Naive thymus-derived CD4-positive, alpha-beta T cell (primary cell): Measurements from ENCODE around the gene MRGPRD. TPM values are rescaled to one million over a fixed set of nuclear protein-coding genes. Genes with fewer than 3 reads are reported as not detected.
A peak's percentile ranks its signal among the peaks of the same experiment; 100 is the strongest.

ENCODE experiments used
- ATAC-seq: fragments of 150-1000 bp; cut with Tn5 transposase; 2 replicates; pipeline ENCODE4 v1.10.0; 2021; ENCODE audit warnings: mild to moderate bottlenecking, moderate library complexity
- CTCF ChIA-PET: fragments of 350-600 bp; sonication (Branson Sonifier 250); formaldehyde crosslinking; loops from one replicate; lab custom pipeline; 2021; ENCODE audit warnings: antibody characterized with exemption; lab: Charles Lee
- POLR2A ChIA-PET: fragments of 350-600 bp; sonication (Branson Sonifier 250); formaldehyde crosslinking; loops from one replicate; lab custom pipeline; 2021; ENCODE audit warnings: antibody characterized with exemption, inconsistent platforms; lab: Charles Lee
- DNase-seq, 9 donors: peaks; one replicate each; pipeline versions ENCODE4 v3.0.0 to v3.0.0-alpha.2; 2020 to 2022; ENCODE audit warnings: mixed read lengths in 1 of 9
- H3K27ac ChIP-seq: one replicate; pipeline ENCODE4 v1.7.0; 2013; ENCODE audit warnings: mild to moderate bottlenecking, low read depth, low read length, moderate library complexity
- H3K27me3 ChIP-seq, 2 donors: one replicate each; pipeline ENCODE4 v1.7.0; 2013; ENCODE audit warnings: low read length in 2 of 2, mild to moderate bottlenecking in 2 of 2, moderate library complexity in 2 of 2; ENCODE audit not compliant: control insufficient read depth in 2 of 2, insufficient read depth in 2 of 2
- H3K36me3 ChIP-seq, 3 experiments: 1 replicate in 2 of 3; 2 replicates in 1 of 3; pipeline ENCODE4 v1.7.0; 2013; ENCODE audit warnings: low read length in 3 of 3, mild to moderate bottlenecking in 3 of 3, moderate library complexity in 1 of 3; ENCODE audit not compliant: insufficient read depth in 3 of 3, control insufficient read depth in 2 of 3
- H3K4me1 ChIP-seq, 2 donors: one replicate each; pipeline ENCODE4 v1.7.0; 2013; ENCODE audit warnings: low read length in 2 of 2, mild to moderate bottlenecking in 2 of 2, moderate library complexity in 1 of 2; ENCODE audit not compliant: control insufficient read depth in 2 of 2, insufficient read depth in 2 of 2
- H3K4me3 ChIP-seq: 2 replicates; pipeline ENCODE4 v1.7.0; 2013; ENCODE audit warnings: mild to moderate bottlenecking, low read length
- H3K9me3 ChIP-seq, 3 experiments: 1 replicate in 2 of 3; 2 replicates in 1 of 3; pipeline ENCODE4 v1.7.0; 2013; ENCODE audit warnings: low read length in 3 of 3; ENCODE audit not compliant: control insufficient read depth in 2 of 3
- H3K27ac Mint-ChIP-seq, 9 donors: one replicate each; pipeline ENCODE4 v1.8.0; 2020 to 2022; ENCODE audit warnings: mixed read lengths in 9 of 9, mild to moderate bottlenecking in 8 of 9, moderate library complexity in 5 of 9, inconsistent platforms in 2 of 9
- H3K27me3 Mint-ChIP-seq, 5 donors: one replicate each; pipeline ENCODE4 v1.8.0; 2021 to 2022; ENCODE audit warnings: mixed read lengths in 5 of 5, mild to moderate bottlenecking in 1 of 5
- H3K36me3 Mint-ChIP-seq, 5 donors: one replicate each; pipeline ENCODE4 v1.8.0; 2020 to 2022; ENCODE audit warnings: mixed read lengths in 5 of 5, mild to moderate bottlenecking in 3 of 5, inconsistent platforms in 1 of 5
- H3K4me1 Mint-ChIP-seq, 7 donors: one replicate each; pipeline ENCODE4 v1.8.0; 2020 to 2022; ENCODE audit warnings: mixed read lengths in 7 of 7, mild to moderate bottlenecking in 3 of 7, inconsistent platforms in 1 of 7
- H3K4me3 Mint-ChIP-seq, 10 donors: one replicate each; pipeline ENCODE4 v1.8.0; 2020 to 2022; ENCODE audit warnings: mild to moderate bottlenecking in 10 of 10, mixed read lengths in 10 of 10, moderate library complexity in 6 of 10, inconsistent platforms in 2 of 10
- H3K9me3 Mint-ChIP-seq, 11 donors: one replicate each; pipeline ENCODE4 v1.8.0; 2020 to 2022; ENCODE audit warnings: mixed read lengths in 11 of 11, mild to moderate bottlenecking in 4 of 11, inconsistent platforms in 1 of 11, moderate library complexity in 1 of 11
- intact Hi-C, 2 donors: fragments of 100-400 bp; cut with micrococcal nuclease; formaldehyde crosslinking; loops; one replicate each; pipeline ENCODE4 v1.15.1; 2023
- polyA plus RNA-seq, 2 donors: library from polyadenylated mRNA; unstranded; fragments of 300-500 nt; fragmentation: Illumina TruSeq; gene quantifications; one replicate each; pipeline ENCODE4 v1.2.3, GENCODE V29; 2021
- total RNA-seq, 6 experiments: library from RNA in 5 of 6; stranded (reverse) in 5 of 6; gene quantifications; 1 replicate in 5 of 6; 2 replicates in 1 of 6; pipeline ENCODE4 v1.2.3 and lab custom pipeline; 2021 to 2026

MRGPRD gene
- total and polyA plus RNA-seq, 7 experiments from 2014 or later, result 0.25 TPM; not detected in 6

GRCh38 chr11:68948935-68949334, 31.9 kb downstream of the MRGPRD start:
- no peak overlapping the region for H3K27ac Mint-ChIP-seq
- Histone ChIP-seq H3K36me3 (no peaks in the 10 kb centered on the region), H3K4me1 (no peaks in the 10 kb centered on the region), H3K27me3 (no peaks in the 10 kb centered on the region), H3K4me3 (no peak overlapping the region), H3K9me3 (no peaks in the 10 kb centered on the region), H3K27ac (no peak overlapping the region)
- ATAC-seq (no peak), DNase-seq (no peak)
- CTCF ChIA-PET, result no interaction called here
- no peaks in the 10 kb centered on the region for H3K36me3 Mint-ChIP-seq
- peaks cover 0 to 2% (median 0%) of the 10 kb centered on the region in 7 donors for H3K4me1 Mint-ChIP-seq
- no peaks in the 10 kb centered on the region for H3K27me3 Mint-ChIP-seq
- no peaks in the 10 kb centered on the region for H3K9me3 Mint-ChIP-seq
- no peak overlapping the region for H3K4me3 Mint-ChIP-seq
- intact Hi-C loops, result no loop called here
- POLR2A ChIA-PET, result no interaction called here

- no peaks in the 10 kb centered on the region for H3K27me3 ChIP-seq
- Mint-ChIP-seq H3K36me3 (no peaks in the 10 kb centered on the region), H3K4me3 (no peak overlapping the region), H3K27me3 (no peaks in the 10 kb centered on the region), H3K9me3 (no peaks in the 10 kb centered on the region), H3K27ac (no peak overlapping the region), H3K4me1 (peaks cover 0 to 2% (median 0%) of the 10 kb centered on the region in 7 donors)
- CTCF ChIA-PET, result no interaction called here
- no peak overlapping the region for H3K4me3 ChIP-seq
- H3K36me3 ChIP-seq, result no peaks in the 10 kb centered on the region
- no peaks in the 10 kb centered on the region for H3K4me1 ChIP-seq
- no peak for DNase-seq
- ATAC-seq, result no peak
- no peaks in the 10 kb centered on the region for H3K9me3 ChIP-seq
- intact Hi-C loops, result no loop called here
- no peak overlapping the region for H3K27ac ChIP-seq
- POLR2A ChIA-PET, result no interaction called here
Observed at GRCh38 chr11:68948496-68948895, 32.3 kb downstream of the MRGPRD start.

- Mint-ChIP-seq H3K27ac (no peak overlapping the region), H3K4me3 (no peak overlapping the region), H3K4me1 (peaks cover 0 to 2% (median 0%) of the 10 kb centered on the region in 7 donors), H3K9me3 (no peaks in the 10 kb centered on the region), H3K27me3 (no peaks in the 10 kb centered on the region), H3K36me3 (no peaks in the 10 kb centered on the region)
- POLR2A ChIA-PET, result no interaction called here
- H3K27me3 ChIP-seq, result no peaks in the 10 kb centered on the region
- DNase-seq (no peak), ATAC-seq (no peak)
- CTCF ChIA-PET, result no interaction called here
- no peaks in the 10 kb centered on the region for H3K4me1 ChIP-seq
- intact Hi-C loops, result no loop called here
- no peaks in the 10 kb centered on the region for H3K9me3 ChIP-seq
- no peak overlapping the region for H3K27ac ChIP-seq
- no peak overlapping the region for H3K4me3 ChIP-seq
- H3K36me3 ChIP-seq, result no peaks in the 10 kb centered on the region
Observed at GRCh38 chr11:68947151-68947550, 33.6 kb downstream of the MRGPRD start.

GRCh38 chr11:68946416-68947090, 34.2 kb downstream of the MRGPRD start:
- Histone ChIP-seq H3K4me1 (no peaks in the 10 kb centered on the region), H3K4me3 (no peak overlapping the region), H3K27me3 (no peaks in the 10 kb centered on the region), H3K9me3 (no peaks in the 10 kb centered on the region), H3K27ac (no peak overlapping the region), H3K36me3 (no peaks in the 10 kb centered on the region)
- Mint-ChIP-seq H3K27me3 (no peaks in the 10 kb centered on the region), H3K4me1 (peaks cover 0 to 2% (median 0%) of the 10 kb centered on the region in 7 donors), H3K36me3 (no peaks in the 10 kb centered on the region), H3K4me3 (no peak overlapping the region), H3K9me3 (no peaks in the 10 kb centered on the region), H3K27ac (no peak overlapping the region)
- intact Hi-C loops, result no loop called here
- CTCF ChIA-PET, result no interaction called here
- ATAC-seq (no peak), DNase-seq (no peak)
- POLR2A ChIA-PET, result no interaction called here

- Histone ChIP-seq H3K27me3 (no peaks in the 10 kb centered on the region), H3K4me3 (no peak overlapping the region), H3K9me3 (no peaks in the 10 kb centered on the region), H3K27ac (no peak overlapping the region), H3K36me3 (peaks cover 0 to 31% (median 0%) of the 10 kb centered on the region in 3 experiments), H3K4me1 (no peaks in the 10 kb centered on the region)
- DNase-seq (no peak), ATAC-seq (no peak)
- Mint-ChIP-seq H3K4me1 (peaks cover 0 to 2% (median 0%) of the 10 kb centered on the region in 7 donors), H3K9me3 (no peaks in the 10 kb centered on the region), H3K27ac (no peak overlapping the region), H3K27me3 (no peaks in the 10 kb centered on the region), H3K36me3 (peaks cover 0 to 13% (median 0%) of the 10 kb centered on the region in 5 donors), H3K4me3 (no peak overlapping the region)
- ChIA-PET POLR2A (no interaction called here), CTCF (no interaction called here)
- intact Hi-C loops, result no loop called here
Observed at GRCh38 chr11:68942751-68943271, 38.0 kb downstream of the MRGPRD start.

- no peaks in the 10 kb centered on the region for H3K9me3 ChIP-seq
- H3K27ac ChIP-seq, result no peak overlapping the region
- H3K27me3 Mint-ChIP-seq, result no peaks in the 10 kb centered on the region
- DNase-seq (no peak), ATAC-seq (no peak)
- no peaks in the 10 kb centered on the region for H3K27me3 ChIP-seq
- H3K36me3 ChIP-seq, result peaks cover 0 to 38% (median 0%) of the 10 kb centered on the region in 3 experiments
- POLR2A ChIA-PET, result no interaction called here
- no peaks in the 10 kb centered on the region for H3K9me3 Mint-ChIP-seq
- intact Hi-C loops, result no loop called here
- CTCF ChIA-PET, result no interaction called here
- H3K36me3 Mint-ChIP-seq, result peaks cover 0 to 18% (median 0%) of the 10 kb centered on the region in 5 donors
- H3K4me1 Mint-ChIP-seq, result peaks cover 0 to 2% (median 0%) of the 10 kb centered on the region in 7 donors
- no peak overlapping the region for H3K4me3 ChIP-seq
- H3K4me1 ChIP-seq, result no peaks in the 10 kb centered on the region
- H3K4me3 Mint-ChIP-seq, result no peak overlapping the region
- H3K27ac Mint-ChIP-seq, result peak overlapping the region in 2 of 9 donors; percentile 20 to 52
Observed at GRCh38 chr11:68942095-68942620, 38.6 kb downstream of the MRGPRD start.
